GM19099 (cell line): ENCODE data around the gene C6orf47.

ENCODE experiments used
- POLR2A ChIP-seq: IDR thresholded peaks from 3 replicates; pipeline ENCODE4 v1.6.1; 2011; ENCODE audit warnings: low read depth; ENCODE audit not compliant: insufficient read length; ENCODE audit errors: extremely low read depth

The C6orf47 gene

DNA sequence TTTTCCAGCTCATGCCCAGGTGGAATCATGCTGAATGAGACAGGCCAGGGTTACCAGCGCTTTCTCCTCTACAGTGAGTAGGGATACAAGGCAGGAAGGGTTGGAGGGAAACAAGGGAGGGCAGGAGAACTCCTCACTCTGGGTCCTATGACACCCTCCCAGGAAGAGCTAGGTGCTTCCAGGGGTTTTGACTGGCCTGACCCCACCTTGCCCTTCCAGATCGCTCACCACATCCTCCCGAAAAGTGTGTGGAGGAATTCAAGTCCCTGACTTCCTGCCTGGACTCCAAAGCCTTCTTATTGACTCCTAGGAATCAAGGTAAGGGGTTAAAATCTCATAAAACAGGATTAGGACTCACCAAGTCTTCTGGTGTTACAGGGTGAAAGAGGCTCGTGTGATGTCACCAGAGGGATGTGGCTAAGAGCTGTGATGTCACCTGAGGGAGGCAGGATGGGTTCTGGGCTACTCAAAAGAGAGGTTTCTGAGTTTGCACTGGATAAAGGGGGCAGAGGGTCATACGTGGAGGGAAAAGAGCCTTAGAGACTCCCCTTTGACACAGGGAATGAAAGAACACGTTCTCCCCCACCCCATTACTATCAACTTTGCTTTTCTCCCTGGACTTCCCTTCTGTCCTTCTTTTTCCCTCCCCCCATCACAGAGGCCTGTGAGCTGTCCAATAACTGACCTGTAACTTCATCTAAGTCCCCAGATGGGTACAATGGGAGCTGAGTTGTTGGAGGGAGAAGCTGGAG, 3.0 kb downstream of the C6orf47 start:
- no peak for TF ChIP-seq POLR2A

DNA sequence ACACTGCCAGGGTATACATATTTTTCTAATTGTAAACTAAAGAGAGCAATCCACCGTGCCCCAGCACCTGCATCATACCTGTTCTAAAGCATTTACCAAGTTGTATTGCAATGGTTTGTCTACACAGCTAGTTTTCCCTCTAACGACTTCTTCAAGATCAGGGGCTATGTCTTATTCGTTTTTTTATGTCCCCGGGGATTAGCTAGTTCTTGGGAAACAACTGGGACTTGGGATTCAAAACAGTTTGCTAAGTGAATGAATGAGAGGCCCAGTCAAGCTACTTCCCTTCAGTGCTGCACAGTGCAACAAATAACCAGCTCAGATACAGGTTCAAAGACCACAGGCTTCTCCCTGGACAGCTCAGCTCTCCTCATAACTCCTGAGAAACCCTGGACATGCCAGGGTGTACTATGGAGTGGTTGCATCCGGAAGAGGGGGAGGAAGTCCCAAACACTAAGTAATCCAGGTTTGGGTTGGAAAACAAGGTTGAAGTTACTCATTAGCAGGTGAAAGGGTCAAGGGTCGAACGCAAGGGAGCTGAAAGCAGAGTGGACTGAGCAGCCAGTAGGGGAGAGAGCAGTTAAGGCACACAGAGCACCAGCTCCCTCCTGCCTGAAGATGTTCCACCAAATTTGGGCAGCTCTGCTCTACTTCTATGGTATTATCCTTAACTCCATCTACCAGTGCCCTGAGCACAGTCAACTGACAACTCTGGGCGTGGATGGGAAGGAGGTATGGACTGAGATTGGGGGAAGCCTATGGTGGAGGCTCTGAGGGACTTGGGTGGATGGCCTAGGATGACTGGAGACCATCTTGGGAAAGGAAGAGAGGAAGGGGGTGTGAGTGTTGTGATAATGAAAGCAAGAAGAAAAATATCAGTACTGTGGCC, 5.0 kb downstream of the C6orf47 start, which contains the start of gene APOM:
APOM (plus strand) TSS at position 546 of the 889 bp plus-strand sequence; CDS start at position 619, 73 bp downstream.
- no peak for TF ChIP-seq POLR2A

DNA sequence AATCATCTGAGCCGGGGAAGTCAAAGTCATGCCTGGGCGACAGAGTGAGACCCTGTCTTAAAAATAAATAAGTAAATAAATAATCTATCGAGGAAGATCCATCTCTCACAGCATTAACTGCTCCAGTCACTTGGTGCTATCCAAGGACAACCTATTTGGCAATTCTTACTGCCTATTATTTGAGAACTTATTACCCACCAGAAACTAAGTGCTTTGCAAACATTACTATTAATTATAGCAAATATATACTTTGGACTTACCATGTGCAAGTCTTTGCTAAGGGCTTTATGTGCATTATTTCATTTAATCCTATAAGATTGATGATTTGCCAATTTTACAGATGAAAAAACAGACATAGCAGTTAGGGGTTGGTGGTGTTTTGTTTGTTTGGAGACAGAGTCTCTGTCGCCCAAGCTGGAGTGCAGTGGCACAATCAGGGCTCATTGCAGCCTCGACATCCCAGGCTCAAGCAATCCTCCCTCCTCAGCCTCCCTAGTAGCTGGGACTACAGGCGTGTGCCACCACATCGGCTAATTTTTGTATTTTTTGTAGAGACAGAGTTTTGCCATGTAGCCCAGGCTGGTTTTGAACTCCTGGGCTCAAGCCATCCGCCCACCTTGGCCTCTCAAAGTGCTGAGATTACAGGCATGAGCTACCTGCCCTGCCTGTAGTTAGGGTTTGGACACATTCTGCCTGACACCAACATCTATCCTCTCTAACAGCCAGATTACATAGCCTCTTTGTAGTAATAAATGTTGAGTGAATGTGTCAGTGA, 5.8 kb downstream of the C6orf47 start:
- no peak for TF ChIP-seq POLR2A

DNA sequence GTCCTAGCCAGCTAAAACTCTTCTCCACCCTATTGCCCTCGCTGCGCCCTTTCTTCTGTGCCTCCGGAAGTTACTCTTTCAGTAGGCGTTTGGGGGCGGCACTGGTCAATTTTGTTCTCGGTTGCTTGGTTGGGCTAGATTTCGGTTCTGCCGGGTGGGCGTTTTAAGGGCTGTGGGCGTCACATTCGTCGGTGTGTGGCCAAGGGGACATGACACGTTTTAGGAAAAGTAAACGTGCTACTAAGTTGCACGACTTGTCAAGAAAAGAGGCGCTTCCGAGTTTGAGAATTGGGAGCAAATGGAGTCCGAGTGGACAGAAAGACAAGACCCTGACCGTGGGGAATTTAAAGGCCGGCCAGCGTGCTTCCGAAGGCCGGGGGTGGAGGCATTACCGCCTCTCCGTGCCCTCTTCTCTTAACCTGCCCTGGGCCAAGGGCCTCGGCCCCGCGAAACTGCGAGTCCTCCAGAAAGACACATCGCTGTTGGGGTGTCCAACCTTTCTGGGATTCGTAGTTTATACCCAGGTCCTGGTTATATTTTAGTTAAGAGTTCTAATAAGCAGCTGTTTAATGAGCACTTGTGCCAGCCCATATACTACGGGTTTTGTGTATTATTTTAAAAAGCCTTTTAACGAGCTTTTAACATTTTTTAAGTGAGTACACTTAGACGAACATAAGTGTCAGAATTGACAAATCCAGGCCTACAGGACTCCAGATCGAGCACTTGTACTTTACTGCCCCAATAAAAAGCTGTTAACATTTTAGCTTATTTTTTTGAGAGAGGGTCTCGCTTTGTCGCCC, 7.5 kb downstream of the C6orf47 start:
- peak; percentile 45 for TF ChIP-seq POLR2A

DNA sequence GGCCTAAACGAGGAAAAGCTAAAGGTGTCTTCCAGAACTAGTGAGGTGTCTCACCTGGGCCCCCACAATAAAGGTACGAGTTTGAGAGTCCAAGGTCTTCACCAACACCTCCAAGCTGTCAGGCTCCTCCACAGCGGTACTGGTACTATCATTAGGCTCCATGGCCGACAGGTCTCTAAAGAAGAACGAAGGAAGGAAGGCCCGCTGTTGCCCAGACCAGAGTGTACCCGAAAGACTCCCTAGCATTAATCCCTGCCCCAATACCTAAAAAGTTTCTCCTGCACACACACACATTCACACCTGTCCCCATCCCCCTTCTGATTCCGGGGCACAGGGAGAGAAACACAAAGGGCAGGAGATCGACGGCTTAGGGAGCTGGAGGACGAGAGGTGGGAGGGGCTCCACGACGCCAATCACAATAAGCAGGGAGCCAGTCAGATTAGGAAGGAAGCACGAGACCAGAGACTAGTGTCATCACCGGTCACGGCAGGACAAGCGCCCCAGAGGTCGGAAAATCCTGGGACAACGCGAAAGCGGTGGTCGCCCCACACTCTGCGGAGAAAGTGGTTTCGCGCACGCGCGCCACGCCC, 8.9 kb downstream of the C6orf47 start:
- no peak for TF ChIP-seq POLR2A

DNA sequence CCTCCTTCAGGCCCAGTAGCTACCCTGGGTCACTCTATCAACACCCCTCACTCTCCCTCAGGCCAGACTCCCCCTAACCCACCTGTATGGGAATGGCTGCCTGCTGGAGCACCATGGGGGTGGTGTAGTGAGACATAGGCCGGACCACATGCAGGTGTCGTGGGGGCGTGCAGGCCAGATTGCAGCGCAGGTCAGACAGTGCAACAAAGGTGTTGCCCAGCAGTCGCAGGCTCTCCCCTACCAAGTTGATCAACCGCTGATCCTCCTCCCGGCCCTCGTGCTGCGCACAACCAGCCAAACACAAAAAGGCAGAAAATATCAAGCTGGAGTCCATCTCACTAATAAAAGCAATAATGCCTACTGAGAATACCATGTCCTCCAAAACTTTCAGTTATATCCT, 15.3 kb downstream of the C6orf47 start:
- TF ChIP-seq POLR2A, result no peak

DNA sequence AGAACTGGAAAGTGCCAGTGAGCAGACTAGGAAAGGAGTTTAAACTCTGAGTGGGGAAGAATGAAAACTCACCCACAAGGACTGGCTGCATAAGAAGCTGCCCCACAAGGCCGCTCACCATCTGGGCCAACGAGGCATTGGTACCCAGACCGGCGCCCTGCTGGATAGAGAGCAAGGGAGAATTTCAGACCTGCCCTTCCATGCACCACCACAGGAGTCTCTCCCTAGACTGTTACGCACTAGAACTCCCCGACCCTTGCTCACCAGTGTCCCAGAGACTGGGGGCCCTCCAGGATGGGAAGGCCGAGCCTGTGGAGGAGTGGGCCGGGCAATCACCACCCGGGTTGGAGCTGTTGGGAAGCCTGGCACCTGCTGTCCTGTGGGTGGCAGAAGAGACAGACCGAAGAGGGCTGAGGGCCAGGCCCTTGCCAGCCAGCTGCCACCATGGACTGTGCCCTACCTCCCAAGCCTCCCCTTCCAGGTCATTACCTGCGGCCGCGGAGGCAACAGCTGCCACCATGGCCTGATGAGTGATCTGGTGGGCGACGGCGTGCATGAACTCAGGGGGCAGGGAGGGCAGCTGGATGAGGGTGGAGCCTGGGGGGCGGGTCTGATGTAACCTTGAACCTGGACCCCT, 16.6 kb downstream of the C6orf47 start:
- TF ChIP-seq POLR2A, result no peak

DNA sequence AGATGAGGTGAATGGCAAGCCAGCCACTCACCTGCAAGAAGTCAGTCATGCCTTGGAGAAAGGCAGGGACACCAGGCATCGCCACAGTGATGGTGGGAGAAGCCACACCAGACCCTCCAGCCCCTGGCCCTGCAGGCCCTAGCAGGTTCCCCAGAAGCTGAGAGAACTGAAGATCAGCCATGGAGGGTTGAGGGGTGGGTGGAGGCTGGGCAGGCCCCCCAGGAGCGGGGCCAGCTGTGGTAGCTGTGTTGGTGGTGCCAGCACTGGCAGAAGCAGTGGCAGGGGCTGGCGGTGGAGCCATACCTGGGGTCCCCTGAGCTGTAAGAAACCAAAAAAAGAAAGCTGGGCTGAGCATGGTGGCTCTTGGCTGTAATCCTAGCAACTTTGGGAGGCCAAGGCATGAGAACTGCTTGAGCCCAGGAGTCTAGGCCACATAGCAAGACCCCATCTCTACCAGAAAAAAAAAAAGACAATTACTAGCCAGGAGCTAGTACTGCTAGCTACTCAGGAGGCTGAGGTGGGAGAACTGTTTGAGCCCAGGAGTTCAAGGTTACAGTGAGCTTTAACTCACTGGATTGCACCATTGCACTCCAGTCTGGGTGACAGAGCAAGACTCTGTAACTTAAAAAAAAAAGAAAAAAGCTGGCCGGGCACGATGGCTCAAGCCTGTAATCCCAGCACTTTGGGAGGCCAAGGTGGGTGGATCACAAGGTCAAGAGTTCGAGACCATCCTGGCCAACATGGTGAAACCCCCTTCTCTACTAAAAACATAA, 17.6 kb downstream of the C6orf47 start:
- TF ChIP-seq POLR2A, result no peak

DNA sequence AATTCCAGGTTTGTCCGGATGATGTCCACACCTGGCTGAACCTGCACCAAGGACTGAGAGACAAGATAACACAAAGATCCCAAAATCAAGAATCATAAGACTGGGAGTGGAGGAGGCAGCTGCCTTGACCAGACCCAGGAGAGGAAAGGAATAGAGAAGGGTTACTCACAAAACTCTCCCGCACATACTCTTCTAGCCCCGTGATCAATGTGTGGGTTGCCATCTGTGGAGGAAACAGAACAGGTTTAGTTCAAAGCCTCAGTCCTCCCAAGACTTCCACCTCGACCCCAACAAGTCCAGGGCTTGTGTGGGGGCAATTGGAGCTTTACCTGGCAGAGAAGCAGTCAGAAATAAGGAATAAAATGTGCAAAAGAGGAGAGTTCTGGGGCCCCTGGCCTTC, 19.2 kb downstream of the C6orf47 start:
- no peak for TF ChIP-seq POLR2A

DNA sequence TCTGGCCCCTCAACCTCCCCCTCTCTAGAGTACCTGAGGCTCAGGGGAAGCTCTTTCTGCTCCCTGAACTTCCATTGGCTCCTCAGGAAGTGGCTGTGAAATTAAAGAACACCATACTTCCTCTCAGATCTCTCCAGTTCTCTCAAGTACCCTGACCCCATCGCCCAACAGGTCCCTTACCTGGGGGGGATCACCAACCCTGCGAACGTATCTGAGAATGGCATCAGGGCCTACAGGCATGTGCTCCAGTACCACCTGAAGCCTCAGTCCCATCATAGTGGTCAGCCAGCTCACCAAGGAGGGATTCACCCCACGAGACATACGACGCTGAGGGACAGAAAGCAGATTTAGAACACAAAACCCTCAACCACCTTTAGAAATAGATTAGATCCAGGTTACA, 20.0 kb downstream of the C6orf47 start:
- TF ChIP-seq POLR2A, result no peak

DNA sequence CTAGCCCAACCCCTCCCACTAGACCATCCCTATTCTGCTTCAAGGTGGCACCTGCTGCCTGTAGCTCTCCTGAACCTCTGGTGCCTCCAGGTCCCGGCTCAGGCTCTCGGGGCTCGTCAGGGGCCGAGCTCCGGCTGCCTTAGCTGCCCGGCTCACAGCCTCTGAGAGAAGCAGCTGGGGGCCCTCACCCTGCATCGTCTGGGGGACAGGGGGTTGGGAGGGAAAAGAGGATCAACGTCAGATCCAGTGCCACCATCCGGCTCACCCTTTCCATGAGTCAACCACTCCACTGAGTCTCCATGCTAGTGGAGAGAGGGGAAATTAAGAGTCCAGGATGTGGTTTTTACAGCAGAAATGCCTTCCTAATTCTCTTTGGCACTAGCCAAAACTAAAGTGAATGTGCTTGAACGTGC, 21.1 kb downstream of the C6orf47 start:
- no peak for TF ChIP-seq POLR2A

DNA sequence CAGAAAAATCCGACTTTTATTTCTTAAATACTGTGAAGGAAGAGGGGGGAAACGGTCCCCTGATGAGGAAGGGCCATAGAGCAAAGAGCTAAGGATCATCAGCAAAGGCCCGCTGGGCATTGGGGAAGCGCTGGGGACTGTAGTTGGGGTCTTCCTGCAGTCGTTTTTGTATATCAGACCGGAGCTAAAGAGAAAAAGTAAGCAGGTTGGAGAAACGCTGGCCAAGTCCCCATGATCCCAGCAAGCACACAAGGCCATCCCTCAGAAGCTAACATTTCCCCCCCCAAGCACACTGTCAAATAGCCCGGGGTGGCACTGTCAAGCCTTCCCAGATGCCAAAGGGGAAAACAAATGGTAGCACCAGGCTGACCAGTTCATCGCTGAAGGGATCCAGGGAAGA, 21.5 kb downstream of the C6orf47 start:
- no peak for TF ChIP-seq POLR2A
